DMS 273 (cell line): ENCODE measurements around the gene FOXC2.

Experiments used
- DNase-seq: peaks from one replicate; lab custom pipeline; 2025; ENCODE audit not compliant: unreplicated experiment; lab: John Stamatoyannopoulos, UW

The FOXC2 gene

GRCh38 chr16:86555704-86556075 is 10.9 kb upstream of the FOXC2 start:
- DNase-seq, result no peak

GRCh38 chr16:86556576-86556975 is 10.1 kb upstream of the FOXC2 start:
- DNase-seq, result peak; percentile 66

- no peak for DNase-seq
These were observed 9.0 kb upstream of the FOXC2 start for GRCh38 chr16:86557587-86557986.

- DNase-seq, result no peak
These were observed 8.1 kb upstream of the FOXC2 start for GRCh38 chr16:86558355-86559193.

GRCh38 chr16:86559802-86560305 is 6.8 kb upstream of the FOXC2 start:
- DNase-seq, result no peak

GRCh38 chr16:86562356-86562755 is 4.3 kb upstream of the FOXC2 start:
- no peak for DNase-seq

GRCh38 chr16:86563469-86564345 is 2.9 kb upstream of the FOXC2 start:
- DNase-seq, result peak; percentile 94

GRCh38 chr16:86565181-86565631 is 1.4 kb upstream of the FOXC2 start:
- DNase-seq, result no peak

- DNase-seq, result no peak
These were observed 751 bp upstream of the FOXC2 start for GRCh38 chr16:86565644-86566511.

- peak; percentile 49 for DNase-seq
These were observed 504 bp downstream of the FOXC2 start for GRCh38 chr16:86566966-86567700.

- no peak for DNase-seq
These were observed 1.3 kb downstream of the FOXC2 start for GRCh38 chr16:86567701-86568581.

- DNase-seq, result no peak
These were observed 2.3 kb downstream of the FOXC2 start for GRCh38 chr16:86568677-86569623.

- DNase-seq, result no peak
These were observed 3.2 kb downstream of the FOXC2 start for GRCh38 chr16:86569701-86570447.

- no peak for DNase-seq
These were observed 4.2 kb downstream of the FOXC2 start for GRCh38 chr16:86570558-86571529.

GRCh38 chr16:86571530-86571915 is 4.9 kb downstream of the FOXC2 start:
- no peak for DNase-seq

- no peak for DNase-seq
These were observed 5.5 kb downstream of the FOXC2 start for GRCh38 chr16:86572041-86572521.
